Epithelial cell of esophagus (primary cell): ENCODE measurements around the gene M6PR.

Experiments used
- DNase-seq: peaks from one replicate; pipeline ENCODE4 v3.0.0; 2010; ENCODE audit warnings: low read depth
- H3K4me3 ChIP-seq: 2 replicates; pipeline ENCODE4 v1.5.1; 2011; ENCODE audit warnings: mild to moderate bottlenecking, low read length, control low read depth
- TF ChIP-seq, protein P1 (sequence below): IDR thresholded peaks from 2 replicates; pipeline ENCODE4 v1.5.1; 2011; ENCODE audit warnings: low read depth, mild to moderate bottlenecking, low read length, control low read depth, inconsistent platforms; ENCODE audit not compliant: insufficient read depth; ENCODE audit errors: missing control alignments

Gene M6PR

DNA sequence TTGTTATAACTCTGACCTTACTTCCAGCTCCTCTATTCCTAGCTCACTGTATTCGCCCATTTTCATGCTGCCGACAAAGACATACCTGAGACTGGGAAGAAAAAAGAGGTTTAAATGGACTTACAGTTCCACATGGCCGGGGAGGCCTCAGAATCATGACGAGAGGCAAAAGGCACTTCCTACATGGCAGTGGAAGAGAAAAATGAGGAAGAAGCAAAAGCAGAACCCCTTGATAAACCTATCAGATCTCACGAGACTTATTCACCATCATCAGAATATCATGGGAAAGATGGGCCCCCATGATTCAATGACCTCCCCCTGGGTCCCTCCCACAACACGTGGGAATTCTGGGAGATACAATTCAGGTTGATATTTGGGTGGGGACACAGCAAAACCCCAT is 49.6 kb downstream of the M6PR start:
- TF ChIP-seq, protein P1, sequence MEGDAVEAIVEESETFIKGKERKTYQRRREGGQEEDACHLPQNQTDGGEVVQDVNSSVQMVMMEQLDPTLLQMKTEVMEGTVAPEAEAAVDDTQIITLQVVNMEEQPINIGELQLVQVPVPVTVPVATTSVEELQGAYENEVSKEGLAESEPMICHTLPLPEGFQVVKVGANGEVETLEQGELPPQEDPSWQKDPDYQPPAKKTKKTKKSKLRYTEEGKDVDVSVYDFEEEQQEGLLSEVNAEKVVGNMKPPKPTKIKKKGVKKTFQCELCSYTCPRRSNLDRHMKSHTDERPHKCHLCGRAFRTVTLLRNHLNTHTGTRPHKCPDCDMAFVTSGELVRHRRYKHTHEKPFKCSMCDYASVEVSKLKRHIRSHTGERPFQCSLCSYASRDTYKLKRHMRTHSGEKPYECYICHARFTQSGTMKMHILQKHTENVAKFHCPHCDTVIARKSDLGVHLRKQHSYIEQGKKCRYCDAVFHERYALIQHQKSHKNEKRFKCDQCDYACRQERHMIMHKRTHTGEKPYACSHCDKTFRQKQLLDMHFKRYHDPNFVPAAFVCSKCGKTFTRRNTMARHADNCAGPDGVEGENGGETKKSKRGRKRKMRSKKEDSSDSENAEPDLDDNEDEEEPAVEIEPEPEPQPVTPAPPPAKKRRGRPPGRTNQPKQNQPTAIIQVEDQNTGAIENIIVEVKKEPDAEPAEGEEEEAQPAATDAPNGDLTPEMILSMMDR, result no peak
- no peak overlapping the region for H3K4me3 ChIP-seq
- no peak for DNase-seq

DNA sequence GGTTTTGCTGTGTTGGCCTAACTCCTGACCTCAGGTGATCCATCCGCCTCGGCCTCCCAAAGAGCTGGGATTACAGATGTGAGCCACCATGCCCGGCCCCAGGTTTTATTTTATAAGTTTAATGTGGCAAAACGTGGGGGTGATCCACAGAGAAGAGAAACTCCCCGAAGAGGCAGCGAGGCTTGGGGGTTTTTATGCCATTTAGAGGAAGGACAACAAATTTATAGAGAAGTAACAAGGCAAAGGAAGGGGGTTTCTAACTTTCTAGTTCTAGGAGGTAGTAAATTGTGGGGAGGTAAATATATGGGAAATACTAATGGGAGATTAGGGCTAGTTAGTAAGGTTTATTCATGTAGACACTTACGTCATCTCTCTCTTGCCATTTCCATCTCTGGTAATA is 52.4 kb downstream of the M6PR start:
- DNase-seq, result no peak
- TF ChIP-seq, protein P1, result no peak
- H3K4me3 ChIP-seq, result no peak overlapping the region

DNA sequence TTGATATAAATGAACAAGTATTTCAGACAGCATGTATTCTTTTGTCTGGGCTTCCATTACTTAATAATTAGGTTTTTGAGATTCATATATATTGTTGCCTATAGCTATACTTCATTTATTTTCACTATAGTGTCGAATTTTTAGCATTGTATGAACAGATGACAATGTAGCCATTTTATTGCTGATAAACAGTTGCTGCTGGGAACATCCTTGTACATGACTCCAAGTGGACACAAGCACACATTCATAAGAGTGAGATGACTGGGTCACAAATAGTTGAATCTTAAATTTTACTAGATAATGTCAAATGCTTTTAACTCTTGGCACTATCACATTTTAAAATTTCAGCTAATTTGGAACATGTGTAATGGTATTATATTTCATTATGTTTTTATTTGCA is 54.5 kb downstream of the M6PR start:
- no peak overlapping the region for H3K4me3 ChIP-seq
- no peak for DNase-seq
- TF ChIP-seq, protein P1, result no peak

DNA sequence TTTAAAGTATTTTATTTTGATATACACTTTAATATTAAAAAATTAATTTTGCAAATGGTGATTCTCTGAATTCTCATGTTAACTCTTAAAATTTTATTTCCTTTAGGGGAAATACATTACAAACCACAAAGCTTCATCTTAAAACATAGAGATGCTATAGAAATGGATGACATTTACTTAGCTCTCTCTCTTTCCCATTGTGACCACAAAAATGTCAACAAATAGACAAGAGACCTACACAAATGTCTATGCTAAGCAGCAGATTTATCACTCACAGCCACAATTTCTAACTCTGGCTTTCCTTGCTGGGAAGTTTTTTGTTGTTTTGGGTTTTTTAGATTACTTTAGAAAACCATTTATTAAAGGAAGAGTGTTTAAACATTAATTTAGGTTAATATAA is 55.1 kb downstream of the M6PR start:
- TF ChIP-seq, protein P1, result no peak
- no peak for DNase-seq
- H3K4me3 ChIP-seq, result no peak overlapping the region

DNA sequence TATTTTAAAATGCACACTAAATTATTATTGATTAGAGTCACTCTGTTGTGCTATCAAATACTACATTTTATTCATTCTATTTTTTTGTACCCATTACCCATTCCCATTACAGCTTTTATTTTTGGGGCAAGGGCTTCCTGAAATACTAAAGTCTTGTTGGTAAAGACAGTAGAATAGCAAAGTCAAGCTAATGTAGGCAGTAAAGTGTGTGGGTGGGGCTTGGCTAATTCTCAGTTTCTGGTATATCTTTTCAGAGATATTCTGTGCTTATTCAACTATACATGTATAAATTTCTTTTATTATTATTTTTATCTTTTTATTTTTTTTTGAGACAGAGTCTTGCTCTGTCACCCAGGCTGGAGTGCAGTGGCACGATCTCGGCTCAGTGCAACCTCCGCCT is 57.5 kb downstream of the M6PR start:
- TF ChIP-seq, protein P1, result no peak
- DNase-seq, result no peak
- H3K4me3 ChIP-seq, result no peak overlapping the region
